ENCODE results near the gene ACHE.

The ACHE gene

DNA sequence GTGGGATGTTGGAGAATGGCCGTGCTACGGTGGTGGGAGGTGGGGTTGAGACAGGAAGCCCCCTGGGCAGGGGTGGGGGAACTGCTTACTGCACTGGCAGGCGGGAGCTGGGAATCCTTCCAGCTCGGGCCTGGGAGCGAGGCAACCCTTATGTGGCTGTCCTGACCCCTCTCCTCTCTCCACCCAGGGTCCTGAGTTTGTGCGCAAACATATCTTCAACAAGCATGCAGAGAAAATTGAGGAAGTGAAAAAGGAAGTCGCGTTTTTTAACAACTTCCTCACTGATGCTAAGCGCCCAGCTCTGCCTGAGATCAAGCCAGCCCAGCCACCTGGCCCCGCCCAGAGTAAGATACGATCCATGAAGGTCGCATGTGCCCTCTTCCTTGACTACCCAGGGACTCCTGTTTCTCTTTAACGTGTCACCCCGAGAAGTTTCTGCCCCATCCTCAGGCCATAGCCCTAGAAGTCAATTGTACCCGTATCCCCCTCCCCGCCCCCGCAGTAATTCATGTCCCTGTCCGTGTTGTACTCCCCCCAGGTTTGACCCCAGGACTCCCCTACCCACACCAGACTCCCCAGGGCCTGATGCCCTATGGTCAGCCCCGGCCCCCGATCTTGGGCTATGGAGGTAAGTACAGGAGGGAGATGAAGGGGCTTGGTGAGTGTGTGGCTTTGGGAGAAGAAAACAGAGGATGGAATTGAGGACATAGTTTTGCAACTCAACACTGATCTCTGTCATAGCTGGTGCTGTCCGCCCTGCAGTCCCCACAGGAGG lies 8.0 kb downstream of the ACHE start:
- Histone ChIP-seq H3K79me2 (ENCODE audit: control insufficient read depth, insufficient read depth, low read length) (peaks cover 17% of the 10 kb centered on the region), H3K23ac (ENCODE audit: low read length) (no peak overlapping the region), H3K27me3 (ENCODE audit: insufficient read depth, low read length, poor library complexity) (no peaks in the 10 kb centered on the region), H3K4ac (ENCODE audit: low read depth, low read length) (no peak overlapping the region), H3K36me3 (ENCODE audit: control insufficient read depth, insufficient read depth, low read length) (peaks cover 26% of the 10 kb centered on the region), H3K9ac (ENCODE audit: low read length) (peak overlapping the region; percentile 87), H3K18ac (ENCODE audit: low read length) (no peak overlapping the region), H4K5ac (ENCODE audit: low read length) (no peak overlapping the region), H2AK5ac (ENCODE audit: low read length) (no peak overlapping the region), H3K4me2 (ENCODE audit: low read length) (no peak overlapping the region), H2BK15ac (replicated peaks; ENCODE audit: low read depth) (no peak overlapping the region), H4K8ac (ENCODE audit: low read depth, low read length) (no peak overlapping the region), H3K56ac (ENCODE audit: low read length) (peak overlapping the region; percentile 1), H3K27ac (ENCODE audit: low read depth, low read length) (no peak overlapping the region), H3K79me1 (ENCODE audit: low read length) (peaks cover 4% of the 10 kb centered on the region), H2BK120ac (ENCODE audit: low read depth, low read length) (no peak overlapping the region), H3K4me1 (ENCODE audit: control insufficient read depth, low read depth, low read length) (peaks cover 2% of the 10 kb centered on the region), H2BK5ac (ENCODE audit: low read length) (no peak overlapping the region), H3K4me3 (ENCODE audit: low read length) (no peak overlapping the region)
- DNase-seq, result no peak
- no CpG with 5 or more reads among the region's 21 CpGs for WGBS (ENCODE audit: extremely low coverage, insufficient coverage, low lambda C conversion rate)

DNA sequence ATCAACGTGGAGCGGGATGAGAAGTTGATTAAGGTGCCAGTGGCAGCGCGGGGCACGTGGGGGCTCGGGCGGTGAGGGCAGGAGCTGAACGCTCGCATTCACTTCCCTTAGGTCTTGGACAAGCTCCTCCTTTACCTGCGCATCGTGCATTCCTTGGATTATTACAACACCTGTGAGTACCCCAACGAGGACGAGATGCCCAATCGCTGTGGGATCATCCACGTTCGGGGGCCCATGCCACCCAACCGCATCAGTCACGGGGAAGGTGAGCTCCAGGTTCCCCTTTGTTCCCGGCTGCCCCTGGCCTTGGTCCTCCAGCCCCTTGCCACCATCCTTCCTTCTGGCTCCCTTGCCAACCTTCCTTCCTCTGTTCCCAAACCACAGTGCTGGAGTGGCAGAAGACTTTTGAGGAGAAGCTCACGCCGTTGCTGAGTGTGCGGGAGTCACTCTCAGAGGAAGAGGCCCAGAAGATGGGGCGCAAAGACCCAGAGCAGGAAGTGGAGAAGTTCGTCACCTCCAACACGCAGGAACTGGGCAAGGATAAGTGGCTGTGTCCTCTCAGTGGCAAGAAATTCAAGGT lies 8.7 kb downstream of the ACHE start:
- WGBS (ENCODE audit: extremely low coverage, insufficient coverage, low lambda C conversion rate), result no CpG with 5 or more reads among the region's 25 CpGs

DNA sequence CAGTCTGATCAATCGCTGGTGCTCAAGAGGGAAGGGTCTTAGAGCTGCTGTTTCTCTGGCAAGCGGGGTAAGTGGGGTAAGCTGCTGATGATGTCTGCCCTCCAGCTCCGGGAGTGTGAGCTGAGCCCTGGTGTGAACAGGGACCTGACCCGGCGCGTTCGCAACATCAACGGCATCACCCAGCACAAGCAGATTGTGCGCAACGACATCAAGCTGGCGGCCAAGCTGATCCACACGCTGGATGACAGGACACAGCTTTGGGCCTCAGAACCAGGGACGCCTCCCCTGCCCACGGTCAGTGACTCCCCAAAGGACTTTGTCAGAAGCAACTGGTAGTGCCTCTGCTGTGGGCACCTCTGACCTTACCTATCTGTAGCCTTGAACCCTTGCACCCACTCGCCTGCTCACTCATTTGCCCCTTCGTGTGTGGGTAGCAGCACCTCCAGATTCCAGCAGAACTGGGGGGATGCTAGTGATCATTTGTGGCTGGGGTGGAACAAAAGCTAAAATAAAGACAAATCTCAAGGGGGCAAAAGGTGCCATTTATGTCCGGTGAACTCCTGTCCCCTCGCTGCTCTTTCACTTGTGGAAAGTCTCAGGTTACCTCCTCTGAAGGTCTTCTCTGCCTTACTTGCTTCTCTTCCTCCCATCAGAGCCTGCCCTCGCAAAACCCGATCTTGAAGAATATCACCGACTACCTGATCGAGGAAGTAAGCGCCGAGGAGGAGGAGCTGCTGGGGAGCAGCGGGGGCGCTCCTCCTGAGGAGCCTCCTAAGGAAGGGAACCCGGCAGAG lies 9.3 kb downstream of the ACHE start:
- no peak overlapping the region for H3K4me3 ChIP-seq (ENCODE audit: low read length)
- no peak overlapping the region for H4K5ac ChIP-seq (ENCODE audit: low read length)
- WGBS (ENCODE audit: extremely low coverage, insufficient coverage, low lambda C conversion rate), result no CpG with 5 or more reads among the region's 27 CpGs
- no peak overlapping the region for H3K4me2 ChIP-seq (ENCODE audit: low read length)
- no peak overlapping the region for H4K8ac ChIP-seq (ENCODE audit: low read depth, low read length)
- peaks cover 34% of the 10 kb centered on the region for H3K36me3 ChIP-seq (ENCODE audit: control insufficient read depth, insufficient read depth, low read length)
- no peak overlapping the region for H2BK120ac ChIP-seq (ENCODE audit: low read depth, low read length)
- H3K27me3 ChIP-seq (ENCODE audit: insufficient read depth, low read length, poor library complexity), result no peaks in the 10 kb centered on the region
- H3K9ac ChIP-seq (ENCODE audit: low read length), result no peak overlapping the region
- no peak overlapping the region for H3K18ac ChIP-seq (ENCODE audit: low read length)
- H2AK5ac ChIP-seq (ENCODE audit: low read length), result no peak overlapping the region
- DNase-seq, result no peak
- H3K4ac ChIP-seq (ENCODE audit: low read depth, low read length), result no peak overlapping the region
- H3K79me1 ChIP-seq (ENCODE audit: low read length), result peaks cover 10% of the 10 kb centered on the region
- no peak overlapping the region for H2BK15ac ChIP-seq (replicated peaks; ENCODE audit: low read depth)
- no peak overlapping the region for H3K23ac ChIP-seq (ENCODE audit: low read length)
- no peak overlapping the region for H2BK5ac ChIP-seq (ENCODE audit: low read length)
- H3K79me2 ChIP-seq (ENCODE audit: control insufficient read depth, insufficient read depth, low read length), result peaks cover 21% of the 10 kb centered on the region
- no peak overlapping the region for H3K56ac ChIP-seq (ENCODE audit: low read length)
- peaks cover 2% of the 10 kb centered on the region for H3K4me1 ChIP-seq (ENCODE audit: control insufficient read depth, low read depth, low read length)
- H3K27ac ChIP-seq (ENCODE audit: low read depth, low read length), result no peak overlapping the region

More for the DNA sequence above, 8.7 kb downstream of the ACHE start:
- Histone ChIP-seq H3K27me3 (ENCODE audit: insufficient read depth, low read length, poor library complexity) (no peaks in the 10 kb centered on the region), H3K18ac (ENCODE audit: low read length) (no peak overlapping the region), H2BK15ac (replicated peaks; ENCODE audit: low read depth) (no peak overlapping the region), H3K56ac (ENCODE audit: low read length) (peak overlapping the region; percentile 1), H3K4me1 (ENCODE audit: control insufficient read depth, low read depth, low read length) (peaks cover 2% of the 10 kb centered on the region), H3K4me3 (ENCODE audit: low read length) (no peak overlapping the region), H3K27ac (ENCODE audit: low read depth, low read length) (no peak overlapping the region), H2AK5ac (ENCODE audit: low read length) (no peak overlapping the region), H3K4ac (ENCODE audit: low read depth, low read length) (no peak overlapping the region), H2BK120ac (ENCODE audit: low read depth, low read length) (no peak overlapping the region), H3K23ac (ENCODE audit: low read length) (no peak overlapping the region), H3K79me2 (ENCODE audit: control insufficient read depth, insufficient read depth, low read length) (peaks cover 17% of the 10 kb centered on the region), H4K8ac (ENCODE audit: low read depth, low read length) (no peak overlapping the region), H4K5ac (ENCODE audit: low read length) (no peak overlapping the region), H3K4me2 (ENCODE audit: low read length) (no peak overlapping the region), H3K79me1 (ENCODE audit: low read length) (peaks cover 4% of the 10 kb centered on the region), H2BK5ac (ENCODE audit: low read length) (no peak overlapping the region), H3K36me3 (ENCODE audit: control insufficient read depth, insufficient read depth, low read length) (peaks cover 29% of the 10 kb centered on the region), H3K9ac (ENCODE audit: low read length) (no peak overlapping the region)
- no peak for DNase-seq

DNA sequence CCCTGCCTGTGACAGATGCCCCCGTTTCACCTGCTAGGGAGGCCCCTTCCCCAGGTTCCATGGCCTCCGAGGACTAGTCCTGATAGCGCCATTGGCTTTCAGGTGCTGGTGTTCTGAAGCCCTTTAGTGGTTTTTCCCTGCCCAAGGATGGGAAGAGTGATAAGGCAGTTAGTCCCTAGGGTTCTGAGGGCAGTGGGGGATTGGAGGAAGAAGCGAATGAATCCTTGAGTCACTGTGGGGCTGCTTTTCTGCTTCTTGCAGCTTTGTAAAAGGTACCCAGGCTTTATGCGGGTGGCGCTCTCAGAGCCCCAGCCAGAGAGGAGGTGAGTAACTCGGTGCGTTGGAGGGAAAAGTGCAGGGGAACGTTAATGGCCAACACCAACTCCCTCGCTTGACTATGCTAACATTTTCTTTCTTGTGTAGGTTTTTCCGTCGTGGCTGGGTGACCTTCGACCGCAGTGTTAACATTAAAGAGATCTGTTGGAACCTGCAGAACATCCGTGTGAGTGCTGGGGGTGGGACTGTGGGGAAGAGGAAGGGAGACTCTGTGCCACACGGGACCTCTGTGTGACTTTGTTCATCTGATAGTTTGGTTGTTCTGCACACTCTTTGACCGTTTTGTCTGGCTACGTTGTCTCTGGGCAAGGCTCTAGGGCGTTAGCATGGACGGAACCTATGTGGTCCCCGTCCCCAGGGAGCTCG lies 10.1 kb downstream of the ACHE start:
- no peak overlapping the region for H4K5ac ChIP-seq (ENCODE audit: low read length)
- H2BK15ac ChIP-seq (replicated peaks; ENCODE audit: low read depth), result no peak overlapping the region
- H2BK120ac ChIP-seq (ENCODE audit: low read depth, low read length), result no peak overlapping the region
- H2BK5ac ChIP-seq (ENCODE audit: low read length), result no peak overlapping the region
- no peak overlapping the region for H3K4me3 ChIP-seq (ENCODE audit: low read length)
- H4K8ac ChIP-seq (ENCODE audit: low read depth, low read length), result no peak overlapping the region
- H3K4ac ChIP-seq (ENCODE audit: low read depth, low read length), result no peak overlapping the region
- no peak overlapping the region for H3K18ac ChIP-seq (ENCODE audit: low read length)
- no peak overlapping the region for H2AK5ac ChIP-seq (ENCODE audit: low read length)
- no peak overlapping the region for H3K56ac ChIP-seq (ENCODE audit: low read length)
- WGBS (ENCODE audit: extremely low coverage, insufficient coverage, low lambda C conversion rate), result no CpG with 5 or more reads among the region's 22 CpGs
- H3K4me2 ChIP-seq (ENCODE audit: low read length), result no peak overlapping the region
- no peaks in the 10 kb centered on the region for H3K27me3 ChIP-seq (ENCODE audit: insufficient read depth, low read length, poor library complexity)
- H3K79me1 ChIP-seq (ENCODE audit: low read length), result peaks cover 14% of the 10 kb centered on the region
- no peak overlapping the region for H3K9ac ChIP-seq (ENCODE audit: low read length)
- H3K23ac ChIP-seq (ENCODE audit: low read length), result no peak overlapping the region
- H3K4me1 ChIP-seq (ENCODE audit: control insufficient read depth, low read depth, low read length), result peaks cover 2% of the 10 kb centered on the region
- H3K79me2 ChIP-seq (ENCODE audit: control insufficient read depth, insufficient read depth, low read length), result peaks cover 26% of the 10 kb centered on the region
- H3K27ac ChIP-seq (ENCODE audit: low read depth, low read length), result no peak overlapping the region
- H3K36me3 ChIP-seq (ENCODE audit: control insufficient read depth, insufficient read depth, low read length), result peaks cover 38% of the 10 kb centered on the region
- no peak for DNase-seq

DNA sequence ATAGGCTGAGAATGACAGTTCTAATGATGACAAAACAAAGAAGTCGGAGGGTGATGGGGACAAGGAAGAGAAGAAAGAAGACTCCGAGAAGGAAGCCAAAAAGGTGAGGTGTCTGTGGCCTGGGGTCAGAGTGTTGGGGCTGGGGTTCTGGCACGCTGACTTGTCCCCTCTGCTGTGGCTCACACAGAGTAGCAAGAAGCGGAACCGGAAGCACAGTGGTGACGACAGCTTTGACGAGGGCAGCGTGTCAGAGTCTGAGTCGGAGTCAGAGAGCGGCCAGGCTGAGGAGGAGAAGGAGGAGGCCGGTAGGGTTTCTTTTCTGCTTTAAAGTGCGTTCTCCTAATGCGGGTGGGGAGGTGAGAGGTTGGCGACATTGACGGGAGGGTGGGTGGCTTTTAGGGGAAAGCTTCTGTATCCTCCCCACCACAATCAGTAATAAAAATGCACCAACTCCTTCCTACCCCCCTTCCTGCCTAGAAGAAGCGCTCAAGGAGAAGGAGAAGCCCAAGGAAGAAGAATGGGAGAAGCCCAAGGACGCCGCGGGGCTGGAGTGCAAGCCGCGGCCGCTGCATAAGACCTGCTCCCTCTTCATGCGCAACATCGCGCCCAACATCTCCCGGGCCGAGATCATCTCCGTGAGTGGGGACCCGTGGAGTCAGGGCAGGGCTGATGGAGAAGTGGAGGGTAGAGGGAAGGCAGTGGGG lies 10.8 kb downstream of the ACHE start:
- DNase-seq, result no peak

More for the DNA sequence above, 10.8 kb downstream of the ACHE start:
- peaks cover 31% of the 10 kb centered on the region for H3K79me2 ChIP-seq (ENCODE audit: control insufficient read depth, insufficient read depth, low read length)
- H3K23ac ChIP-seq (ENCODE audit: low read length), result no peak overlapping the region
- no peak overlapping the region for H3K18ac ChIP-seq (ENCODE audit: low read length)
- H2BK5ac ChIP-seq (ENCODE audit: low read length), result no peak overlapping the region
- H2AK5ac ChIP-seq (ENCODE audit: low read length), result no peak overlapping the region
- no CpG with 5 or more reads among the region's 29 CpGs for WGBS (ENCODE audit: extremely low coverage, insufficient coverage, low lambda C conversion rate)
- no peak overlapping the region for H2BK120ac ChIP-seq (ENCODE audit: low read depth, low read length)
- H3K79me1 ChIP-seq (ENCODE audit: low read length), result peaks cover 17% of the 10 kb centered on the region
- no peak overlapping the region for H4K8ac ChIP-seq (ENCODE audit: low read depth, low read length)
- no peak overlapping the region for H3K4ac ChIP-seq (ENCODE audit: low read depth, low read length)
- H2BK15ac ChIP-seq (replicated peaks; ENCODE audit: low read depth), result no peak overlapping the region
- no peak overlapping the region for H3K27ac ChIP-seq (ENCODE audit: low read depth, low read length)
- no peak overlapping the region for H3K9ac ChIP-seq (ENCODE audit: low read length)
- H3K4me3 ChIP-seq (ENCODE audit: low read length), result no peak overlapping the region
- H3K27me3 ChIP-seq (ENCODE audit: insufficient read depth, low read length, poor library complexity), result no peaks in the 10 kb centered on the region
- no peak overlapping the region for H3K56ac ChIP-seq (ENCODE audit: low read length)
- H4K5ac ChIP-seq (ENCODE audit: low read length), result no peak overlapping the region
- H3K4me2 ChIP-seq (ENCODE audit: low read length), result no peak overlapping the region
- H3K36me3 ChIP-seq (ENCODE audit: control insufficient read depth, insufficient read depth, low read length), result peaks cover 40% of the 10 kb centered on the region
- H3K4me1 ChIP-seq (ENCODE audit: control insufficient read depth, low read depth, low read length), result peaks cover 2% of the 10 kb centered on the region

Measured in mesendoderm (in vitro differentiated cells).